CMK (cell line): ENCODE data around the gene GINS1.

Source experiments
- DNase-seq: peaks from one replicate; pipeline ENCODE4 v3.0.0-alpha.2; 2010; ENCODE audit warnings: low read depth

Gene GINS1

GRCh38 chr20:25494506-25495188 lies 87.2 kb downstream of the GINS1 start:
- DNase-seq, result no peak

- DNase-seq, result no peak
Measured at GRCh38 chr20:25495189-25495824, 87.8 kb downstream of the GINS1 start.

GRCh38 chr20:25496165-25496967 lies 88.9 kb downstream of the GINS1 start:
- DNase-seq, result no peak

GRCh38 chr20:25496968-25497401 lies 89.5 kb downstream of the GINS1 start:
- DNase-seq, result no peak

GRCh38 chr20:25497586-25498279 lies 90.3 kb downstream of the GINS1 start:
- no peak for DNase-seq
